Central memory CD4-positive, alpha-beta T cell (primary cell): ENCODE data around the gene HIBCH.
"Not testable (repeated sequence)": the region's sequence is repeated elsewhere in the genome, so short reads cannot be mapped to it uniquely, and the experiment has no call there.

ENCODE experiments used
- DNase-seq: peaks from one replicate; pipeline ENCODE4 v3.0.0; 2022

The HIBCH gene

GRCh38 chr2:190342611-190343010, 23.0 kb upstream of the HIBCH start:
- DNase-seq: no peak

- DNase-seq: no peak
Measured at GRCh38 chr2:190340369-190340768, 20.7 kb upstream of the HIBCH start.

GRCh38 chr2:190339394-190339793, 19.8 kb upstream of the HIBCH start:
- DNase-seq: no peak

GRCh38 chr2:190338453-190338852, 18.8 kb upstream of the HIBCH start:
- DNase-seq: no peak

GRCh38 chr2:190336420-190336819, 16.8 kb upstream of the HIBCH start:
- DNase-seq: no peak

- DNase-seq: not testable (repeated sequence)
Measured at GRCh38 chr2:190335584-190335983, 16.0 kb upstream of the HIBCH start.

- DNase-seq: no peak
Measured at GRCh38 chr2:190335225-190335559, 15.6 kb upstream of the HIBCH start.

GRCh38 chr2:190334479-190335224, 15.0 kb upstream of the HIBCH start:
- no peak for DNase-seq

GRCh38 chr2:190333928-190334327, 14.3 kb upstream of the HIBCH start:
- no peak for DNase-seq

- no peak for DNase-seq
Measured at GRCh38 chr2:190333395-190333794, 13.8 kb upstream of the HIBCH start.

- no peak for DNase-seq
Measured at GRCh38 chr2:190328573-190329147, 9.0 kb upstream of the HIBCH start.

- DNase-seq: no peak
Measured at GRCh38 chr2:190327867-190328572, 8.4 kb upstream of the HIBCH start.

GRCh38 chr2:190325588-190325987, 6.0 kb upstream of the HIBCH start:
- no peak for DNase-seq

- DNase-seq: no peak
Measured at GRCh38 chr2:190323406-190323805, 3.8 kb upstream of the HIBCH start.

GRCh38 chr2:190320696-190321095, 1.1 kb upstream of the HIBCH start:
- no peak for DNase-seq

GRCh38 chr2:190318931-190319554, 583 bp downstream of the HIBCH start:
- no peak for DNase-seq

GRCh38 chr2:190318514-190318913, 1.1 kb downstream of the HIBCH start:
- no peak for DNase-seq

GRCh38 chr2:190315273-190315672, 4.4 kb downstream of the HIBCH start:
- DNase-seq: no peak

- DNase-seq: no peak
Measured at GRCh38 chr2:190313880-190314279, 5.7 kb downstream of the HIBCH start.

- not testable (repeated sequence) for DNase-seq
Measured at GRCh38 chr2:190312635-190313025, 7.0 kb downstream of the HIBCH start.

GRCh38 chr2:190311893-190312634, 7.6 kb downstream of the HIBCH start:
- no peak for DNase-seq

- DNase-seq: no peak
Measured at GRCh38 chr2:190308031-190308430, 11.6 kb downstream of the HIBCH start.

- no peak for DNase-seq
Measured at GRCh38 chr2:190304404-190304803, 15.2 kb downstream of the HIBCH start.
